CD4-positive, alpha-beta T cell treated with Interleukin-4 for 4 hours (primary cell): ENCODE data around the gene ESPNL.
"Not testable (repeated sequence)": the region's sequence is repeated elsewhere in the genome, so short reads cannot be mapped to it uniquely, and the experiment has no call there.

ENCODE experiments used
- DNase-seq: peaks from one replicate; pipeline ENCODE4 v3.0.0-alpha.2; 2020

The ESPNL gene

DNA sequence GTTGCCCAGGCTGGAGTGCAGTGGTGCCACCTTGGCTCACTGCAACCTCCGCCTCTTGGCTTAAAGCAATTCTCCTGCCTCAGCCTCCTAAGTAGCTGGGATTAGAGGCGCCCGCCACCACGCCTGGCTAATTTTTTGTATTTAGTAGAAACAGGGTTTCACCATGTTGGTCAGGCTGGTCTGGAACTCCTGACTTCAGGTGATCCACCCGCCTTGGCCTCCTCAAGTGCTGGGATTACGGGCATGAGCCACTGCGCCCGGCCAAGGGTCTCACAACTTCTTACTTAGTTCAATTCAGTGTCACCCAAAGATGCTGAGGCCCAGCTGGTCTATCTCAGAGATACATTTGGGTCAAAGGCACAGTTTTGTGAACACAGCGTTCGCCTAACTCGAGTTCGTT lies 15.6 kb downstream of the ESPNL start:
- DNase-seq: not testable (repeated sequence)

DNA sequence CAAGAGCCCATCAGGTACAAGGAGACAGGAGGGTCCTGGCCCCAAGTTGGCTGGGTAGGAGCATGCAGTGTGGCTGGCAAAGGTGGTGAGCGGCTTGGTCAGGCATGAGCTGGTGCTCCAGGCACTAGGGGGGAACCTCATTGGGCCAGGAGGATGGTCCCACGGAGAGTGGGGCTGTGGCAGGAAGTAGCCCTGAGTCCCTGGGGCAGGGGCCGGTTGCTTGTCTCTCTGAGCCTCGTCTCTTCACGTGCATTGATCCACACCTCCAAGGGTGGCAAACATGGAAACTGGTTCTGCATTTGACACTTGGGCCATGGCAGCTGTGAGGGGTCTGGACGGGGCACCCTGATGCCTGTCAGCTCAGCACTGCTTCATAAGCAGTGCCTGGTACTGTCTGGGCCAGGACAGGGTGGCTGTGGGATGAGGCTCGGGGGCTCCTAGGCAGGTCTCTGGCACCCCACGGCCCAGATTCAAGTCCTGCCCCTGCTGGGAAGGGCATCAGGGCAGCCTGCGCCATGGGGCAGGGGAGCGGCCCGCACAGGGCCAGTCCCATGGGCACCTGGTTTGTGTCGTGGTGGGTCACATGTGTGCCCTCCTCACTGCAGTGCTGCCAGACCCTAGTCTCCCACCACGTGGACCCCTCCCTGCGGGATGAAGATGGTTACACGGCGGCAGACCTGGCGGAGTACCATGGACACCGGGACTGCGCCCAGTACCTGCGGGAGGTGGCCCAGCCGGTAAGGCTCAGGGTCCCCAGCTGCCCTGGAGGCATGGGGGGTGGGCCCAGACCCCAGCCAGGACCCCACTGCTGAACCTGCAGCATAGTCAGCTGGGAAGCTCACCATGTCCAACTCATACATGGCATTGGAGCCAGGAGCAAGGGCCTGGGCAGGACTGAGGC lies 16.4 kb downstream of the ESPNL start:
- no peak for DNase-seq

DNA sequence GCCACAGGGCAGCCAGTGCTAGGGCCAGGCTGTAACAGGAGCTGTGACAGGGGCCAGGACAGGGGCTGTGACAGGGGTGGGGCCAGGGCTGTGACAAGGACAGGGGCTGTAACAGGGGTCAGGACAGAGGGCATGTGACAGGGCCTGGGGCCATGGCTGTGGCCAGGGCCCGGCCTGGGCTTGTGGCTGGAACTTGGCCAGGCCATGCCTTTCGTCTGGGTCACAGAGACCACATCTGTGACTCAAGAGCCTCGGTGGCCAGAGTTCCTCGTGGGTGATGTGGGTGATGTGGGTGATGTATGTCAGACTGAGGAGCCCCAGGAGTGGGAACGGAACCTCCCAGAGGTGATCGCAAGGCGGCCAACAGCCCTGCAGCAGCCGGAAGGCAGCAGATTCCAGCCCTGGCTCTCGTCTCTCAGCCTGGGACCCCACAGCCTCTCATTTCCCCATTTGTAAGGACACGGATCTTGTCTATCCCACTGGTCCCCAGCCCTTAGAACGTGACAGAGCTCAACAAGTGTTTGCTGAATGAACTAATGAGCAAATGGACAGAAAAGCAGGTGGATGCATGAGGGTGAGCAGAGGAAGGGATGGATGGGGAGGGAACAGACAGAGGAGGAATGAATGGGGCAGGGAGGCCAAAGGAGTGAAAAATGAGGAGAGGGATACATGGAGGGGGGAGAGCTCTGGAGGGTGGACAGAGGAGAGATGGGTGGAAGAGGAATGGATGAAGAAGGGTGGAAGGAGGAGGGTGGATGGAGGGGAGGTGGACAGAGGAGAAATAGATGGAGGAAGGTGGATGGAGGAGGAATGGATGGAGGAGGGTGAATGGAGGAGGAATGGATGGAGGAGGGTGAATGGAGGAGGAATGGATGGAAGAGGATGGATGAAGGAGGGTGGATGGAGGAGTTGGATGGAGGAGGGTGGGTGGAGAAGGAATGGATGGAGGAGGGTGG lies 17.3 kb downstream of the ESPNL start:
- no peak for DNase-seq

DNA sequence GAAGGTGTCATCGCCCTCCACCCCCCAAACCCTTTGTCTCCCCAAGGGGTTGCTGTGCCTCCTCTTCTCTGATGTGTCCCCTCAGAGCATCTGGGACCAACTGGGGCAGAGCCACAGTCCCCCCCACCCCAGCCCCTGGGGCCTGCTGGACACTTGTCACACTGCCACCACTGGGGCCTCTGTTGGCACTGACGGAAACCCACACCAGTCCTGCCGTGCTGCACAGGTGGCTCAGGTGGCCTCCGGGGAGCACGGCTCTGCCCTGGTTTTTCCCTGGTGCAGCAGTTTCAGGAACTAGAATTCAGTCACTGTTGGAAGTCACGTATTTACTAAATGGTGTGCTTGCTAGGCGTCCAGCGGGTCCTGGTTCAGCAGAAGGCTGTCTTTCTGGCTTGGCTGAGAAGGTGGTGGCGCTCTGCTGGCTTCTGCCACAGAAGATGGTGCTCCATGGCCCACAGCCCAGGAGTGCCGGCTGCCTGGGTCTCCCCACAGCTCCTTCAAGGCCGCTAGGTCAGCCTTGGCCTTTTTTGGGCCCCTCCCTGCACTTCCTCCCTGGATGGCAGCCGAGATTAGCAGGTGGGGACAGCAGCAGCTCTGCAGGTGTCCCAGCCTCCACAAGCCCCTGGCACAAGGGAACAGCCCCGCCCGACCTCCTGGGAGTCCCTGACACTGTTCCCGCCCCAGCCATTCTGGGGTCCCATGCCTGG lies 19.8 kb downstream of the ESPNL start:
- no peak for DNase-seq

DNA sequence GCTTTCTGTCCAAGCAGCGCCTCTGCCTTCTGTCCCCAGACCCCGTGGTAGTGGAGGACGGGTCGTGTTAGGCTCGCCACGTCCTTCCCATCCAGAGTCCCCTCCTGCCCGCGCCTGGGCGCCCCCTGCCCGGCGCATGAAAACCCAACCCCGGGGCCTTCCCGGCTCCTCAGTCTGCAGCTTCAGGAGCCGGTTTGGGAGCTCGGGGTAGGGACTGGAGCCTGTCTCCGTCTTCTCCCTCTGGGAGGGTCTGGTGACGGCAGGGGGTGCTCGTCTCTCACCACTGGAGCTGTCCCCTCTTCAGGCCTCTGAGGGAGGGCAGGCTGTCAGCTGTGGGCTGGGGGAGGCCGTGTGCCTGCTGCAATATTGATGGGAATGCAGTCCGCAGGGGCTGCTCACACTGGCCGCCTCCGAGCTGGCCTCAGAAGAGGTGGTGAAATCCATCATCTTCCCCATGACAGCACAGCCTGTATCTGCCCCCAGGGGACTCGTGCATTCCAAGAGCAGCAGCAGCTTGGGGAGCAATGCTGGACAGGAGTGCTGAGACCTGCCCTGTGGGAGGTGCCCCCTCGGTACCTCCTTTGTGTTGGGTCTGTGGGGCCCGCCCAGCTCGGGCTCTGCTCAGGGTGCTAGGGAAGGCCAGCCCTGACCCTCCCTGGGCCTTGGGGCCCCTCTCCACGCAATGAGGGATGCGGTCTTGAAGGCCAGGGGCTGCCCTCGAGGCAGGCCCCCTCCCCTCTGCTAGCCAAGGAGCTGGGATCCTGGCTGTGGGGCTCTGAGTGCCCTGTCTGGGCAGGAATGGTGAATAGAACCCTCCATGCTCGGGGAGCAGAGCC lies 20.5 kb downstream of the ESPNL start:
- no peak for DNase-seq

DNA sequence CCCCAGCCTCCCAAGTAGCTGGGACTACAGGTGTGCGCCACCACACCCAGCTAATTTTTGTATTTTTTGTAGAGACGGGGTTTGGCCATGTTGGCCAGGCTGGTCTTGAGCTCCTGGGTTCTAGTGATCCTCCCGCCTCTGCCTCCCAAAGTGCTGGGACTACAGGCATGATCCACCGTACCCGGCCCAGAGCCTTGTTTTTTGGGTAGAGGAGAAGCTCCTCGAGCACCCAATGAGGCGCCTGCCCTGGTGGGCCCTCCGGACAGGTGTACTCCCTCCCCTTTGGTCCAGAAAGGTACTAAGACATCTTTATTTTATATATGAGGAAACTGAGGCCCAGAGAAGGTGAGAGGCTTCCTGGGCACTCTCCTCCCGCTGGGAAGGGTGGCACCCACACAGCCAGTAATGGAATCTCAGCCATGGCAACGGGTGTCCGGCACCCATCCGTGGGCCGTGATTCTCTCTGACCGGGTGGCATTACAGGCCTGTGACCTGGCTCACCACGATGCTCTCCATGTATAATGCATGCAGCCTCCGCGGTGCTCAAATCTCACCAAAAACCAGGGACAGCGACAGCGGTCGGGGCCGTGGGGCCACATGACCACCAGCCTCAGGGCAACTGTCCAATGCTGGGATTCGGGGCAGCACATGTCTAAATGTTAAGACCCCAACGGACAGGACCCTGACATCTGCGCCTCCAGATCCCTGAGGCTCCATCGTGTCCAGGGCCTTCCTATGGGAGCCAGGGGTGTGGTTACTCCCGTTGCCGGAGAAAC lies 21.6 kb downstream of the ESPNL start:
- DNase-seq: no peak

DNA sequence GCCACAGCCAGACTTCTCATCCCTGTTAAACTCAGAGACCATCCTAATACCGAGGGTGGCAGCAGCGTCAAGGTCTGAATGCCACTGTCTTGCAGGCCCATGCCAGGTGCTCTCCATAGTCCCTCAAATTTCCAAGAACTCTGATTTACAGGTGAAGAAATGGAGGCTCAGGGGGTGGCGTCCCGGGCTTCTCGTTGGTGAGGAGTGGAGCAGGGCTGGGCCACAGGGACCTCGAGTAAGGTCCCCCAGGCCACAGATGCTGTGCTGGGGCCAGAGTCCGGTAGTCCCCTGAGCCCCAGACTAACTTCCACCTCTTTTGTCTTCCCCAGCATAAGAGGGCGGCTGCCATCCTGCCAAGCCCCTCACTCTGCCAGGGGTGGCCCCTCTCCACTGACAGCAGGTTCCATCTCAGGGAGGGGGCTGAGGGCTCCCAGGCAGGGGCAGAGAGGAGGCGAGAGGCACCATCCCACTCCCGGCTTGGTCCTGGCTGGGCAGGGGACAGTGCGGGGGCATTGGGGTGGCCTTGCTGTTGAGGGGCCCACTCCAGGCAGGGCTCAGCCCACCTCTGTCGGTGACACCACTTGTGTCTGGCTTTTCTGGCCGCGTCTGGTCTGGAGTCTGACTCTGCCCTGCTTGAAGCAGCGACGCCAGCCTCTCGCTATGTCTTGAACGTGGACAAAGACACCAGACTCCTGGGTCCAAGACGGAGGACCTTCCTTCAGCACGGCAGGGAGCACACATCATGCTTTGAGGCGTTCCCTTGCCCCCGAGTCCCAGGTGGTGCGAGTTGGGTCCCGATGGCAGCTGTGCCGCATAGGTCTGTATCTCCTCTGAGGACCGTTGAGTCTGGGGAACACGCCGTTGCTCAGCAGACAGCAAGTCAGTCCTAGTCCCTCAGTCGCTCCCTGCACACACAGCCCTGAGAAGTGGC lies 22.4 kb downstream of the ESPNL start:
- no peak for DNase-seq

DNA sequence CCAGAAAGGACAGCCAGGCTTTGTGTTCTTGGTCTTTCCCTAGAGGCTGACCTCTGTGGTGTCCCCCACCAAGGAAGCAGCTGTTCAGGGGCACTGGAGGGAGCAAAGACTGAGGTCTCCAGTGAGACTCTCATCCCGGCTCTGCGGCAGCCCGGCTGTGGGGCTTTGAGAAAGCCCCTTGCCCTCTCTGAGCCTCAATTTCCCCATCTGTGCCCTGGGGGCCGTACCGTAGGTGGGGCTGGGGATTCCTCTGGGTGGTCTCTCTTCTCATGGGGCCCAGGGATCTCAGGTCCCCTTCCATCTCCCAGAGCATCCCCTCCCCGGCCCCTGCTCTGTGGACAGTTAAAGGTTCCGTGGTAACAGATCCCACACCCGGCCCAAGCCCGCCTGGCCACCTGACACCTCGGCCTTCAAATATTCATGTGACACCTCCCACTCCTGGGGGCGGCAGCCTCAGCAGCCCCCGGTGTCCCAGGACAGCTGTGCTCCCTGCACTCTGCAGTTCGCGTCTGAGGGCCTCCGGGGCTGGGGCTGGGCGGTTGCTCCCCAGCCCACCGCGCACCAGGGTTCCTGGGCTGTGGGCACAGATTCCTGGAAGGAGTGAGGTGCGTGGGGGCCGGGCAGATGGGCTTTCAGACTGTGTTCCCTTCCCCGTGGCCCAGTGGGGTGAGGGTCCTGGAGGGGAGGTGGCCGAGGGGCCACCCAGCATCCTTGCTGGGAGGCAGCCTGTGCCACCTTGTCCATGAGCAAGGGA lies 23.3 kb downstream of the ESPNL start:
- DNase-seq: no peak

DNA sequence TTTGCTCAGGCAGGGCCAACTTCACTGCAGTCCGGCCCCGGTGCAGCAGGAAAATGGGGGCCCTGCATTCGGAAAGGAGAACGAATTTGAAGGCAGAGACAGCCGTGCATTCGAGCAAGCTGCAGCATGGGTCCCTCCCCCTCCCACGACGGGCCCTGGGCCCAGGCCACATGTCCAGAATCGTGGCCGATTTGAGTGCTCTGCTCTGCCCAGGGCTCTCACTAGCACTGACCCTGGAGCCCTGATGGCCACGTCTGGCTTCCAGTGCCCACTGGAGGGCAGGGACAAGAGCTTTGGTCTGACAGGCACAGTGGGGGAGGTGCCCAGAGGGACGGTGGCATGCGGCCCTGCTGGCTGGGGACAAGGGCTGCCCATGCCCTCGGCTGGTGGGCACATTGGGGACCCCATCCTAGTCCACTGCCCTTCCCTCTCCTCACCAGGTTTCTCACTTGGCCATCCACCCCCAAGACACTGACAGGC lies 23.9 kb downstream of the ESPNL start:
- no peak for DNase-seq

DNA sequence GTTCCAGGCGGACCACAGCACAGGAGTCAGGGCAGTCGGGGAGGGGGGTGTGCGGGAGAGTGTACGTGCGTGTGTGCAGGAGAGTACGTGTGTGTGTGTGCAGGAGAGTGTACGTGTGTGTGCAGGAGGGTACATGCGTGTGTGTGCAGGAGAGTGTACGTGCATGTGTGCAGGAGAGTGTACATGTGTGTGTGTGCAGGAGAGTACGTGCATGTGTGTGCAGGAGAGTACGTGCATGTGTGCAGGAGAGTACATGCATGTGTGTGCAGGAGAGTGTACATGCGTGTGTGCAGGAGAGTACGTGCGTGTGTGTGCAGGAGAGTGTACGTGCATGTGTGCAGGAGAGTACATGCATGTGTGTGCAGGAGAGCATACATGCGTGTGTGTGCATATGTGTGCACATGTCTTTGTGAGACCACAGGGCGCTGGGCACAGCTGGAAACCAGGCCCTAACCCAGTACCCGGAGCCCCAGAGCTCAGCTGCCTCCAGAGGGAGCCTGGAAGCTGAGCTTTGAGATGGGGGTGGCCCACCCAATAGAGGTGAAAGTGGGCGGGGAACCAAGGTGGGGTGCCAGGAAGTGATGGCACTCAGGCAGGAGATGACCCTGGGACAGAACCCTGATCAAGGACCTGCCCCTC lies 24.5 kb downstream of the ESPNL start:
- no peak for DNase-seq

DNA sequence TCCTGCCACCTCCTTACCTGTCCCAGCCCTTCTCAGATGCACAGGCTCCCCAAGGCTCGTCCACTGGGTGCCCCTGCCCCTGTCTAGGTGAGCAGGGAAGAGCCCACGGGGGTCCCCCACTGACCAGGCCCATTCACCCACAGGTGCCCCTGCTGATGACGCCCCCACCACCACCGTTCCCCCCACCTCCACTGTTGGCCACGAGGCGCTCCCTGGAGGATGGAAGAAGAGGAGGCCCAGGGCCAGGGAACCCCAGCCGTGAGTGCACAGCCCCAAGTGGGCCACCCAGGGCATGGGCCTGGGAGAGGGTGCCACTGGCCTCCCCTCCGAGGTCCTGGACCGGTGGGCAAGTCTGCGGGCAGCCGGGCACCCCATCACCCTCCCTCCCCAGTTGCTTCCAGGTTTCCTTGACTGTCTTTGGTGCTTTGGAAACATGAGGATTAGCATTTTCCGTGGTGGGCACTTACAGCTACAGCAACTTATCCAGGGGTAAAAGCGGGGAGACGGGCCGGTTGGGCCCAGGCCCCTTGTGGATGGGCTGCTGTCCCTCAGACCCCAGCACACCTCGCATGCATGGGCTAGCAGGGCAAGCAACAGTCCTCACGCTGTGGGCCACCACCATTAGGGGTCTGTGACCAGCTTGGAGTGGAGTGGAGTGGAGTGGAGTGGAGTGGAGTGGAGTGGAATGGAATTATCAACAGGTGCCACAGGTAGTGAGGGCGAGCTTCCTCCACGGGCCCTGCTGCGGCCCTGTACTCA lies 25.2 kb downstream of the ESPNL start:
- no peak for DNase-seq

DNA sequence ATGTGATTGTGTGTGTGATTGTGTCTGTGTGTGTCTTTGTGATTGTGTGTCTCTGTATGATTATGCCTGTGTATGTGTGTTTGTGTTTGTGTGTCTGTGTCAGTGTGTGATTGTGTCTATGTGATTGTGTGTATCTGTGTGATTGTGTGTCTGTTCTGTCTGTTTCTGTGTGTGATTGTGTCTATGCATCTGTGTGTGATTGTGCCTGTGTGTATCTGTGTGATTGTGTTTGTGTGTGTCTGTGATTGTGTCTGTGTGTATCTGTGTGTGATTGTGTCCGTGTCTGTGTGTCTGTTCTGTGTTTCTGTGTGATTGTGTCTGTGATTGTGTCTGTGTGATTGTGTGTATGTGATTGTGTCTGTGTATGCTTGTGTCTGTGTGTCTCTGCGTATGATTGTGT lies 26.2 kb downstream of the ESPNL start:
- no peak for DNase-seq

DNA sequence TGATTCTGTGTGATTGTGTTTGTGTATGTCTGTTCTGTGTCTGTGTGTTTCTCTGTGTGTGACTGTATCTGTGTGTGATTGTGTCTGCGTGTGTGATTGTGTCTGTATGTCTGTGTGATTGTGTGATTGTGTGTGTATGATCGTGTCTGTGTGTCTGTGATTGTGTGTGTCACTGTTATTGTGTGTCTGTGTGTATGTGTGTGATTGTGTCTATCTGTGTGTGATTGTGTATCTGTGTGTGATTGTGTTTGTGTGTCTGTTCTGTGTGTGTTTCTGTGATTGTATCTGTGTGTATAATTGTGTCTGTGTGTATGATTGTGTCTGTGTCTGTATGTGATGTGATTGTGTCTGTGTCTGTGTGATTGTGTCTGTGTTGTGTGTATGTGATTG lies 26.6 kb downstream of the ESPNL start:
- DNase-seq: no peak

DNA sequence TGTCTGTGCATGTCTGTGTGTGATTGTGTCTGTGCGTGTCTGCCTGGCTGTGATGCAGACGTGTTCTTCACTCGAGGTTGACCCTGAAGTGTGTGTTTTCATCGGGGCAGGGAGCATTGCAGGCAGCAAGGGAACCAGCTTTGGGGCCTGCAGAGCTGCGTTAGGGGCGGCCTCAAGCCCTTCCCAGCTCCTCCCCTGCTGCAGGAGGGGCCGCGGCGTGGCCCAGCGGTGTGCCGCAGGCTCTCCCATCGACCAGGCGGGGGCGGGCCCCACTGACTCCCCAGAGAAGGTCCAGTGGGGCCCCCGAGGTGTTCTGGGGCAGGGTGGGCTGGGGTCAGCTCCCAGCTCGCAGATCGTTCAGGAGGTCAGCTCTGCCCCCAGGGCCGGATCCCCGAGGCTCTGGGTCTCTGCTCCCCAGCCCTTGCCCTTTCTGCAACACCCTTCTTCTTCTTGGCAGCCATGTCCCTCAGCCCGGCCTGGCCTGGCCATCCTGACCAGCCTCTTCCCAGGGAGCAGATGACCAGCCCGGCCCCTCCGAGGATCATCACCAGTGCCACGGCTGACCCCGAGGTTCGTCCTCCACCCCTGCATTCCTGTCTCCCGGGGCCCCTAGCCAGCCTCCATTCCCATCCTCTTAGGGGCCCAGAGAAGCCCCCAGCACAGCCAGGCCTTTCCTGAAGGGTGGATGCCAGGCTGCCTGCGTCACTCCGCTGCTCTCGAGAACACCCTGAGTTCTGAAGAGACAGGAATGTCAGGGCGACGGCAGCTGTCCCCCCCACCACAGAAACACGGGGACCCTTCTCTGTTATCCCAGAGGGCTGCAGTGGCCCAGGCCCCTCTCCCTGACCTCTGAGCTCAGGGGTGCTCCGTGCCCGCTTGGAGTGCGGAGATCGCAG lies 27.3 kb downstream of the ESPNL start:
- DNase-seq: no peak

DNA sequence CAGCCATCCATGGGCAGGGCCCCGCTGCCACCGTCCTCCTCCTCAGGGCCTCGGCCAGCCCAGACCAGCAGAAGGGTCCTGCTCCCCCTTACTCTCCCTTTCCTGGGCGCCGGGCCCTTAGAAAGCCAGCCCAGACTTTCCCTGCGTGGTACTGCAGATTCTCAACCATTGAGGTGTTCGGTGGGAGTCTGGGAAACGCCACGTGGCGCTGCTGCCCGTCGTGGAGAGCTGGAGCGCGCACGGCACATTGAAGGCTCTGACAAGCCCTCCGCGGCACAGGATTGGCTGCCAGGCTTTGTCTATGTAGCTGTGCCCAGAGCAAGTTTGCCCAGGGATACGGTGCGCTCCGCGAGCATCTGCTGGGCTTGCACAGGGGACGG lies 27.9 kb downstream of the ESPNL start:
- DNase-seq: no peak

DNA sequence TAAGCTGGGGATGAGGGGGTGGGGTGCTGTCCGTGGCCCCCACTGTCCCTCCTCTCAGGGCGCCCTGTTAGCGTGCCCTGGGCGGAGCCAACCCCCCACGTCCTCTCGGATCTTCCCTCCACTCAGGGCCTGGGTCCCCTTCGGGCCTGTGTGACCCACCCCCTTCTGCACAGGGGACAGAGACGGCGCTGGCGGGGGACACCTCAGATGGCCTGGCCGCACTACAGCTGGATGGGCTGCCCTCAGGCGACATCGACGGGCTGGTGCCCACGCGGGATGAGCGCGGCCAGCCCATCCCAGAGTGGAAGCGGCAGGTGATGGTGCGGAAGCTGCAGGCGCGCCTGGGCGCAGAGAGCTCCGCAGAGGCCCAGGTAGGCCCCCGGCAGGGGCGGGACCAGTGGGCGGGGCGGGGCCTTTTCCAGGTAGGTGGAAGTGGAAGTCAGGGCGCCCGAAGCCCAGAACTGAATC lies 28.4 kb downstream of the ESPNL start:
- no peak for DNase-seq
